Duodenal mucosa (tissue), 2 donors: Measurements from ENCODE around the gene SLC46A2.

ENCODE experiments used
- H3K27ac ChIP-seq: one replicate; pipeline ENCODE4 v1.7.0; 2013; ENCODE audit warnings: low read depth, low read length
- H3K27me3 ChIP-seq, 2 donors: one replicate each; pipeline ENCODE4 v1.7.0; 2013; ENCODE audit warnings: low read length in 2 of 2, control low read depth in 1 of 2; ENCODE audit not compliant: insufficient read depth in 2 of 2, control insufficient read depth in 1 of 2
- H3K36me3 ChIP-seq, 2 donors: one replicate each; pipeline ENCODE4 v1.7.0; 2013; ENCODE audit warnings: low read length in 2 of 2, control low read depth in 1 of 2; ENCODE audit not compliant: insufficient read depth in 2 of 2, control insufficient read depth in 1 of 2
- H3K4me1 ChIP-seq, 2 donors: one replicate each; pipeline ENCODE4 v1.7.0; 2013; ENCODE audit warnings: low read length in 2 of 2, control low read depth in 1 of 2; ENCODE audit not compliant: insufficient read depth in 2 of 2, control insufficient read depth in 1 of 2
- H3K4me3 ChIP-seq, 2 donors: one replicate each; pipeline ENCODE4 v1.7.0; 2013; ENCODE audit warnings: low read length in 2 of 2, low read depth in 1 of 2
- H3K9ac ChIP-seq, 2 donors: one replicate each; pipeline ENCODE4 v1.7.0; 2013; ENCODE audit warnings: low read length in 2 of 2, low read depth in 1 of 2
- H3K9me3 ChIP-seq, 2 donors: one replicate each; pipeline ENCODE4 v1.7.0; 2013; ENCODE audit warnings: low read length in 2 of 2, control low read depth in 1 of 2; ENCODE audit not compliant: control insufficient read depth in 1 of 2

The SLC46A2 gene

GRCh38 chr9:112861638-112862555, 28.8 kb downstream of the SLC46A2 start:
- Histone ChIP-seq H3K9ac (no peak overlapping the region), H3K27ac (no peak overlapping the region), H3K4me3 (no peak overlapping the region), H3K9me3 (no peaks in the 10 kb centered on the region), H3K4me1 (peaks cover 4 to 5% of the 10 kb centered on the region in 2 donors), H3K36me3 (peaks cover 0 to 9% of the 10 kb centered on the region in 2 donors), H3K27me3 (no peaks in the 10 kb centered on the region)

- H3K27ac ChIP-seq = no peak overlapping the region
- H3K27me3 ChIP-seq = no peaks in the 10 kb centered on the region
- no peak overlapping the region for H3K4me3 ChIP-seq
- H3K9ac ChIP-seq = no peak overlapping the region
- peaks cover 0 to 9% of the 10 kb centered on the region in 2 donors for H3K36me3 ChIP-seq
- peaks cover 4 to 5% of the 10 kb centered on the region in 2 donors for H3K4me1 ChIP-seq
- H3K9me3 ChIP-seq = no peaks in the 10 kb centered on the region
Measured at GRCh38 chr9:112861155-112861554, 29.5 kb downstream of the SLC46A2 start.

- H3K9me3 ChIP-seq = no peaks in the 10 kb centered on the region
- H3K27me3 ChIP-seq = no peaks in the 10 kb centered on the region
- peaks cover 4 to 5% of the 10 kb centered on the region in 2 donors for H3K4me1 ChIP-seq
- H3K4me3 ChIP-seq = no peak overlapping the region
- H3K9ac ChIP-seq = no peak overlapping the region
- peaks cover 0 to 9% of the 10 kb centered on the region in 2 donors for H3K36me3 ChIP-seq
- H3K27ac ChIP-seq = no peak overlapping the region
Measured at GRCh38 chr9:112860451-112860850, 30.2 kb downstream of the SLC46A2 start.

- H3K27ac ChIP-seq = no peak overlapping the region
Measured at GRCh38 chr9:112858625-112859147, 32.0 kb downstream of the SLC46A2 start.

GRCh38 chr9:112858005-112858404, 32.7 kb downstream of the SLC46A2 start:
- Histone ChIP-seq H3K36me3 (peaks cover 3 to 11% of the 10 kb centered on the region in 2 donors), H3K9me3 (no peaks in the 10 kb centered on the region), H3K4me1 (peaks cover 4% of the 10 kb centered on the region in 2 donors), H3K4me3 (no peak overlapping the region), H3K9ac (no peak overlapping the region), H3K27ac (no peak overlapping the region), H3K27me3 (no peaks in the 10 kb centered on the region)

More at GRCh38 chr9:112858625-112859147, 32.0 kb downstream of the SLC46A2 start:
- no peak overlapping the region for H3K4me3 ChIP-seq
- H3K9me3 ChIP-seq = no peaks in the 10 kb centered on the region
- peaks cover 0 to 7% of the 10 kb centered on the region in 2 donors for H3K36me3 ChIP-seq
- no peaks in the 10 kb centered on the region for H3K27me3 ChIP-seq
- H3K9ac ChIP-seq = no peak overlapping the region
- peaks cover 4 to 5% of the 10 kb centered on the region in 2 donors for H3K4me1 ChIP-seq

- Histone ChIP-seq H3K4me3 (no peak overlapping the region), H3K9me3 (no peaks in the 10 kb centered on the region), H3K27me3 (no peaks in the 10 kb centered on the region), H3K27ac (no peak overlapping the region), H3K4me1 (no peaks in the 10 kb centered on the region), H3K36me3 (peaks cover 4 to 18% of the 10 kb centered on the region in 2 donors), H3K9ac (no peak overlapping the region)
Measured at GRCh38 chr9:112856843-112857242, 33.8 kb downstream of the SLC46A2 start.

GRCh38 chr9:112856200-112856599, 34.5 kb downstream of the SLC46A2 start:
- Histone ChIP-seq H3K36me3 (peaks cover 4 to 21% of the 10 kb centered on the region in 2 donors), H3K27ac (no peak overlapping the region), H3K9me3 (no peaks in the 10 kb centered on the region), H3K9ac (no peak overlapping the region), H3K4me1 (no peaks in the 10 kb centered on the region), H3K4me3 (no peak overlapping the region), H3K27me3 (no peaks in the 10 kb centered on the region)

- H3K36me3 ChIP-seq = peaks cover 4 to 27% of the 10 kb centered on the region in 2 donors
- no peaks in the 10 kb centered on the region for H3K27me3 ChIP-seq
- no peak overlapping the region for H3K9ac ChIP-seq
- no peaks in the 10 kb centered on the region for H3K4me1 ChIP-seq
- H3K4me3 ChIP-seq = no peak overlapping the region
- H3K27ac ChIP-seq = no peak overlapping the region
- no peaks in the 10 kb centered on the region for H3K9me3 ChIP-seq
Measured at GRCh38 chr9:112854657-112855056, 36.0 kb downstream of the SLC46A2 start.

GRCh38 chr9:112853882-112854585, 36.6 kb downstream of the SLC46A2 start:
- Histone ChIP-seq H3K27ac (no peak overlapping the region), H3K9ac (no peak overlapping the region), H3K4me1 (no peaks in the 10 kb centered on the region)

More at GRCh38 chr9:112853882-112854585, 36.6 kb downstream of the SLC46A2 start:
- Histone ChIP-seq H3K36me3 (peaks cover 4 to 27% of the 10 kb centered on the region in 2 donors), H3K4me3 (no peak overlapping the region), H3K27me3 (no peaks in the 10 kb centered on the region), H3K9me3 (no peaks in the 10 kb centered on the region)
